Kidney capillary endothelial cell (primary cell): ENCODE results near the gene PPP6R2.
"Not testable (repeated sequence)": the region's sequence is repeated elsewhere in the genome, so short reads cannot be mapped to it uniquely, and the experiment has no call there.

Source experiments
- DNase-seq: peaks from one replicate; pipeline ENCODE4 v3.0.0-alpha.2; 2018; ENCODE audit warnings: low spot score

PPP6R2 gene

DNA sequence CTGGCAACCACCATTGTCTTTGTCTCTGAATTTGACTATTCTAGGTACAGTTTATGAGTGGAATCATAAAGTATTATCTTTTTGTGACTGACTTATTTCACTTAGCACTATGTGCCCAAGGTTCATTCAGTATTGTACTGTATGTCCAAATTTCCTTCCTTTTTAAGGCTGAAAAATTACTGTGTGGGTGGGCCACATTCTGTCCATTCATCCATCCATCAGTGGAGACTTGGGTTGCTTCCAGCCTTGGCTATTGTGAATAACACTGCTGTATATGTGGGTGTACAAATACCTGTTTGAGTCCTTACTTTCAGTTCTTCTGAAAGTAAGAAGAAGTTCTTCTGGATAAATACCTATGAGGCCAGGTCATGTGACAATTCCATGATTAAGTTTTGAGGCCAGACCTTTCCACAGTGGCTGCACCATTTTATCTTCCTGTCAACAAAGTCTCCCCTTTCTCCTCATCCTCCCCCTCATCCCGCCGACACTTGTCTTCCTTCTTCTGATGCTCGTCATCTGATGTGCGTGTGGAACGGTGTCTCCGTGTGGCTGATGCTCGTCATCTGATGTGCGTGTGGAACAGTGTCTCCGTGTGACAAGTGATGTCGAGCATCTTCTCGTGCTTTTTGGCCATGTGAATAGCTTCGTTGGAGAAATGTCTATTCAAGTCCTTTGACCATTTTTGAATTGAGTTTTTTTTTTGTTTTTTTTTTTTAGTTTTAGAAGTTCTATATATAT, 82.2 kb downstream of the PPP6R2 start:
- DNase-seq, result no peak

DNA sequence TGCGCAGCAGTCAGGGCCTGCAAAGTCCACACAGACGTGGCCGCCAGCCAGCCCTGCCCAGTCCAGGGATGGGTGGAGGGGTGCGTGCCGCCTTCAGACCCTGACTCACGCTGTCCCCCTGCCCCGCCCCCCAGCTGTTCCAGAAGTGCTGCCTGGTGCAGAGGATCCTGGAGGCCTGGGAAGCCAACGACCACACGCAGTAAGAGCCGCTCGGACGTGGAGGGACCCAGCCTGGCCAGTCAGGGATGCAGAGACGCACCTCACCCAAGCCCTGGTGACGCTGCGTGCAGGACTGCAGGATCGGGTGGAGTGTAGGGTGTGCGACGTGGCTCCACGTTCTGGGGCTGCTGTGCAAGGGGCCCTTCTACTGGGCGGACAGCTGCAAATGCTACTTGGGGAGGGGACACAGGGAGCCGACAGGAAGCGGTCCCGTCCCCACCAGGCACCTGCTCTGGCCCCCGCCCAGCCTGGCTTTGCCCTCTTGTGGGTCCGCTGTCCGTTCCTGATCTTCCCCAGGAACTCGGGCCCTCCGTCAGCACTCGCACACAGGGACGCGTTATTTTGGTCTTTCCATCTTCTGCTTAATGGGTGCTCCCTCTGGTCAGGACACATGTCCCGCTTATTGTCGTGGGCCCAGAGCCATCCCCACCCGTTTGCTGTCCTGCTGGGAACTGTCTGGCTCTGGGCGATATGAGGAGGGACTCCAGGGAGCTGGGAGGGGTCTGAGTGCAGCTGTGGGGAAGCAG, 89.2 kb downstream of the PPP6R2 start:
- no peak for DNase-seq

DNA sequence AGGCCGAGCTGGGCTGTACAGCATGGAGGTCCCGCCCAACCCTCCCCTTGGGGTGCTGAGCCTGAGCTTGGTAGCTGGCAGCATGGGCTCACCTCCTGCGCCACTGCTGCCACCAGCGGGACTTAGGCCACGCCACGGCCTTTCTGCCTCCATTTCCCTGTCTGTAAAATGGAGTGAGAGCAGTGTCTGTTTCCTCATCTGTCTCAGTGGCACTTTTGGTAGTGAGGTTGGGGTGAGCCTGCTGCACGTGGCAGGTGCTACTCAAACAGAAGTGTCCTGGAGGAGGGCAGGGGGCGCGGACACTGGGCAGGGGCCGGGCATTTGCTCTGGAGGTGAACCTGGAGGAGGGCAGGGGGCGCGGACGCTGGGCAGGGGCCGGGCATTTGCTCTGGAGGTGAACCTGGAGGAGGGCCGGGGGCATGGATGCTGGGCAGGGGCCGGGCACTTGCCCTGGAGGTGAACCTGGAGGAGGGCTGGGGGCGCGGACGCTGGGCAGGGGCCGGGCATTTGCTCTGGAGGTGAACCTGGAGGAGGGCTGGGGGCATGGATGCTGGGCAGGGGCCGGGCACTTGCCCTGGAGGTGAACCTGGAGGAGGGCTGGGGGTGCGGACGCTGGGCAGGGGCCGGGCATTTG, 89.9 kb downstream of the PPP6R2 start:
- not testable (repeated sequence) for DNase-seq

DNA sequence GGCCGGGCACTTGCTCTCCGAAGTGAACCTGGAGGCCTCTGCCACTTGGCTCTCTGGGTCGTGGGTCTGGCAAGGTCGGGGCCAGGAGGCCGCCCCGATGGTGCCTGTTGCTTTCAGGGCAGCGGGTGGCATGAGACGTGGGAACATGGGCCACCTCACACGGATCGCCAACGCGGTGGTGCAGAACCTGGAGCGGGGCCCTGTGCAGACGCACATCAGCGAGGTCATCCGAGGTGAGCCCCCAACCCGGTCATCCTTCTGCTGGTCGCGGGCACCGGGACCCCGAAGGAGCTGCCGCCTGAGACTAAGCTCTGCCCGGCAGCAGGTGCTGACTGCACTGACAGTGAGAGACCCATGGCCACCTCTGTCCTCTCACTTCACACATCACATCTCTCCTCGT, 91.7 kb downstream of the PPP6R2 start:
- no peak for DNase-seq

DNA sequence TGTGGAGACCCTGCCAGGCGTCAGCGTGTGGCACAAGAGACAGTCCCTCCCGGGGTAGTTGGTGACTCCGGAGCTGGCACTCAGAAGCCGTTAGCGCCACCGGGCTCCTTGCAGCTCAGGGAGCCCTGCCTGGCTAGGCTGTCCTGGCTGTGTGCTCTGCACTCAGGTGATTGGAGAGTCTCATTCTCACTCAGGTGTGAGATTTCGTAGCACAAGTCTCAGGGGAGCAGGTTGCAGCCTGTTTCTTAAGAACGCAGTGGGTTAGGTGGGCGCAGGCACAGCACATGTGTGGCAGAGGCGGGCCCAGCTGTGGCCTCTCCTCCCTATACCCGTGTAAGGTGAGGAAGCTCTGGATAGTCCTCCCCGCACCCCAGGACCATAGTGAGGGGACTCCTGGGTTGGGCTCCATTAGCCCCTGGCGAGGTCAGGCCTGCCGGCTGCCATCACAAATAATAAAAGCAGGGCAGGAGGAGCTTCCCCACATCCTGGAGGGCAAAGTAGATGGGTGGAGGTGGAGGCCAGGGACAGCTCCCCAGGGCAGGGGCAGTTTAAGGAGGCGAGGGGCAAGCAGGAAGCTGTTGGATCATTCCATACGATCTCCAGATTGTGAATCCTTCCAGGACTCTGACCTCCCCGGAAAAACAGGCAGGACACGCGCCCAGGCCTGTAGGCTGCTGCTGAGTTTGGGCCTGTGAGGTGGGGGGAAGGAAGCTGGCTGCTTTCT, 92.3 kb downstream of the PPP6R2 start:
- DNase-seq, result no peak

DNA sequence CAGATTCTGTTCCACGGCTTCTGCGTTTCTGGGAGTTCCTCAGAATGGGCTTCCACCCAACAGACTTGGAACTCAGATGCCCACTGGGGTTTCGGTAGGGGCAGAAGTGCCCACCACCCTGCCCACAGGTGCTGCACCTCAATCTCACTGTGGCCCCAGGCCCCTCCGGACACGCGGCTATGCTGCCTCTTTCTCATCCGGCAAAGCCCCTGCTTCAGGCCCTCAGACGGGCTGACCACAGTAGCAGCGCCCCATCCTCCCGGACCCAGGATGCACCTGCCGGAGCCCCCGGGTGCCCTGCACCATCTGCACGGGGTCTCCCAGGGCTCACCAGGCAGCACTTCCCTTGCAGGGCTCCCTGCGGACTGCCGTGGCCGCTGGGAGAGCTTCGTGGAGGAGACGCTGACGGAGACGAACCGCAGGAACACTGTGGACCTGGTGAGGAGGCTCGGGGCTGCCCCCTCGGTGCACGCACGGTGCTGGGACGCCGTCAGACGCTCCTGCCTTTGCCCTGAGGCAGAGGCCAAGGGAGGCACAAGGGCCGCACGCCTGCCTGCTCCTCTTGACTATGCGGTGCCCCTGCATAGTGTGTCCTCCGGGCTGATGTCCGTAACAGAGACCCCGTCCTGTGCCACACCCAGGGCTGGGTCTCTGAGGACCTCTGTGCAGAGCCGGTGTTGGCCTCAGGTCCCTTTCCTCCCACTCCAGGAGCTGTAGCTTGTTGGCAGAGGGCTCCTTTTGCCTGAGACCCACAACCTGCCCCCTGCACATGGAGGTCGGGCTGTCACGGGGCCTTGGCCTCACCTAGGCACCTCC, 93.1 kb downstream of the PPP6R2 start:
- no peak for DNase-seq

DNA sequence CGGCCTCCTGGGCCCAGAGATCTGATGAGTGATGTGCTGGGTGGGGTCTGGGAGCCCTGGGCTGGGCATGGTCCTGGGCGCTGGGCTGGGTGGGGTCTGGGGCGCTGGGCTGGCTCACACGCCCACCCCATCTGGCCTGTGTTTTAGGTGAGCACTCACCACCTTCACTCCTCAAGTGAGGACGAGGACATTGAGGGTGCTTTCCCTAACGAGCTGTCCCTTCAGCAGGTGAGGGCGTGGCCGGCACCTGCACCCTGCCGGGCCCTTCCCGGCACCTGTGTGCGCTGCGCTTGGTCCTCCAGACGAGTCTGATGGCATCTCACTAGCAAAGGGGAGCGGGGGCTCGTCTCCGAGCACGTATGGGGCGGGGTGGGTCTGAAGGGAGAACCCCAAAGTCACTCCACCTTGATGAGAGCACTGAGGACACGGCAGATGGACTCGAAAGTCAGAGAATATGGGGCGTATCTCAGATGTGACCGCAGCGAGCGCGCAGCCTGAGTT, 93.8 kb downstream of the PPP6R2 start:
- DNase-seq, result no peak

DNA sequence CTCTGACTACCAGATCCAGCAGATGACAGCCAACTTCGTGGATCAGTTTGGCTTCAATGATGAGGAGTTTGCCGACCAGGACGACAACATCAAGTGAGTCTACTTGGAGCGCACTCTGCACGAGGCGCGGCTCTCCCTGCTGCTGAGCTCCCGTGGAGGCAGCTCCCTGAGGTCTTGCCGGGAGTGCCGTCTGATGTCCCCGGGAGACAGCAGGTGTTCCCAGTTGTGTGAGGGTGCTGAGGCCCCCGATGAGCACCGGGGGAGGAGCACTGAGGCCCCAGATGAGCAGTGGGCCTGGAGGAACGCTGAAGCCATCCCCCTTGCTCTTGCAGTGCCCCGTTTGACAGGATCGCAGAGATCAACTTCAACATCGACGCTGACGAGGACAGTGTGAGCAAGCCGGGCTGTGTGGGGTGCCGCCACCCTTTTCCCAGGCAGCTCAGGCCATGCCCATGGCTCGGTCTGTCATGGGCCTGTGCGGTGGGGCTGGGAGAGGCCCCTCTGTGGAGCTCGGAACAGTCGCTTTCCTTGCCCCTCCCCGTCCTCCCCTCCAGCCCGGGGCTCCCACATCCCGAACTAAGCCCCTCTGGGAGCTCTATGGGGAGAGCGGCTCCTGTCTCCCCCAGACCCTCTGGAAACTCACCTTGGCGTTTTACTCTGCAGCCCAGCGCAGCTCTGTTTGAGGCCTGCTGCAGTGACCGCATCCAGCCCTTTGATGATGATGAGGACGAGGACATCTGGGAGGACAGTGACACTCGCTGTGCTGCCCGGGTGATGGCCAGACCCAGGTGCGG, 94.6 kb downstream of the PPP6R2 start:
- no peak for DNase-seq

DNA sequence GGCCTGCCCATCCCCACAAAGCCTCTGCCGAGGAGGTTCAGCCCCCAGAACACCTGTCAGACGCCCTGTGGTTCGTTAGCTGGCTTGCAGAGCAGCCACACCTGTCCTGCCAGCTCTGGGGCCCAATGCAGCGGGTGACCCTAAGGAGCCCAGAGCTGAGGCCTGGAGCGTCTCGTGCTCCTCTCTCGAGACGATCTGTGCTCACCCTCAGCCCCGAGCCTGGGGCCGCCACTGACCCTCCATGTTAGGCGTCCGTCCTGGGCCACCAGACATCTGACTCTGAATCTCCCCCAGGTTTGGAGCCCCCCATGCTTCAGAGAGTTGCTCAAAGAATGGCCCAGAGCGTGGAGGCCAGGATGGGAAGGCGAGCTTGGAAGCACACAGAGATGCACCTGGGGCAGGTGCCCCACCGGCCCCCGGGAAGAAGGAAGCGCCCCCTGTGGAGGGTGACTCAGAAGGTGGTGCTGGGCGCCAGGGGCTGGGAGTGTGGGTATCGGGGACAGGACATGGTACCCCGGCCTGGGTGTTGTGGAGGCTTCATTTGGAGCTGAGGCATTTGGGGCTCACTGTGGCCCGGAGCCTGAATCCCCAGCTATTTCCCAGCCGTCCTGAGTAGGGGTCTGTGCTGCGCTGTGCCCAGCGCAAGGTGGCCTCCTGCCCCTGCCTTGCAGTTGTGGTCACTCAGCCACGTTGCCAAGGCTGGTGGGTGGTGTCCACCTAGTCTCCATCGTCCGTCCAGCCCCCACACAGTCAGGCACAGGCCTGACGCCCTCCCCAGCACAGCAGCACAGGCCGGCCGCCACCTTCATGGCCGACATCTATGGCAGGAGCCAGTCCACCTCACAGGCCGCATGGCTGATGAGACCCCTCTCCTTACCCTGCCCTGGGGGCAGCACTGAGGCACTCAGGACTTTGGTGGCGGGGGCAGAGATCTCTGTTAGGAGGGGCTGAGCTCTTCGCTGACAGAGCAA, 95.5 kb downstream of the PPP6R2 start:
- no peak for DNase-seq

DNA sequence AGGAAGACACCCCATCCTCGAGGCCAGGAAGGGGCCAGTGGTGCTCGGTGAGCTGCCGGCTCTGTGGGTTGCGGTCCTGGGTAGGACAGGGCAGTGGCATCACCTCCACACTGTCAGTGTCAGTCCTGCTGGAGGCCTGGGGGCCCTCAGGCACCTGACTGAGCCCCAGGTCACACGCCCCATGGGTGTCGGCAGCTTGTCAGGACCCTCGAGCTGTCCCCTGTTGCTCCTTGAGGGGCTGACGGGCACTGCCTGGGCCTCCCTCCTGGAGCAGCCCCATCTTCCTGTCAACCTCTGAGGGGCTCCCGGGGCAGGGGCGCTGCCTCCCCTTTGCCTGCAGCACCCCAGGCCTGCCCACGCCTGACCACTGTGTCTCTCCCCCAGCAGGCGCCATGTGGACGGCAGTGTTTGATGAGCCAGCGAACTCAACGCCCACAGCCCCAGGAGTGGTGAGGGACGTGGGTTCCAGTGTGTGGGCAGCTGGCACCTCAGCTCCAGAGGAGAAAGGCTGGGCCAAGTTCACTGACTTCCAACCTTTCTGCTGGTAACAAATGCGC, 96.3 kb downstream of the PPP6R2 start:
- no peak for DNase-seq

DNA sequence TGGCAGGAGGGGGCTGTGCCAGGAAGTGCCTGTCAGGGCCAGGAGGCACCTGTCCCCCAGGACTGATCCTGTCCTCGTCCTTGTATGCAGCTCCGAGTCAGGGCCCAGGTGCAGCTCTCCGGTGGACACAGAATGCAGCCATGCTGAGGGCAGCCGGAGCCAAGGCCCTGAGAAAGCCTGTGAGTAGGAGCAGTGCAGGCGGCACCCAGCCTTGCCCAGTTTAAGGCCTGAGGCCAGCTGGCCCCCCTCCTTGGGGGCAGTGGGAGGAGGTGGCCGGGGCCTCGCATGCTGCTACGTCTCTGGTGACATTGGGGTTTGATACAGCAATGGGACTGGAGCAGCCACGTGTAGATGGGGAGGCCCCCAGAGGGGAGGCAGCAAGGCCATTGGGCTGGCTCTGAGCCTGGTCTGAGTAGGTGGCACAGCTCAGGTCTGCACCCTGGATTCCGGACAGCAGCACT, 96.8 kb downstream of the PPP6R2 start:
- DNase-seq, result no peak

DNA sequence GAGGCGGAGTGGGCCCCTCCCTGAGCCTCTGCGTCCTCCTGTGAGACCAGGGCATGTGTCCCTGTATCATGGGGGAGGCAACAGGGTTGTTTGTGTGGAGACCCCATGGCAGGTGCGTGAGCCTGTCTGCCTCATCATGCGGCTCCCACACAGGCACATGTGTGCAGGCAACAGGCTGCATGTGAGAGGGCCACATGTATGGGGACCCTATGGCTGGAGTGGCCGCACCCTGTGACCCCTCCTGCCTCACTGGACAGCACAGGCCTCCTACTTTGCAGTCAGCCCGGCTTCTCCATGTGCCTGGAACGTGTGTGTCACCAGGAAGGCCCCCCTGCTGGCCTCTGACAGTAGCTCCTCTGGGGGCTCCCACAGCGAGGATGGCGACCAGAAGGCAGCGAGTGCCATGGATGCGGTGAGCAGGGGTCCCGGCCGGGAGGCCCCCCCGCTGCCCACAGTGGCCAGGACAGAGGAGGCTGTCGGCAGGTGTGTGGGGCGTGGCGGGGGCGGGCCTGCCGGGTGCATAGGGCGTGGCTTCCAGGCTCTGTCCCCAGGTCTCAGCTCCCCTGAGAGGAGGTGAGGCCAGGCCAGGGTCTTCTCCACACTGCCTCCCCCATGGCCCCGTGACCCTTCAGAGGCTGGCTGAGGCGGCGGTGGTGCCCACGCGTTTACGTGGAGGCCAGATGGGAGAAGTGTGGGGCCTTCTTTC, 97.6 kb downstream of the PPP6R2 start:
- DNase-seq, result no peak

DNA sequence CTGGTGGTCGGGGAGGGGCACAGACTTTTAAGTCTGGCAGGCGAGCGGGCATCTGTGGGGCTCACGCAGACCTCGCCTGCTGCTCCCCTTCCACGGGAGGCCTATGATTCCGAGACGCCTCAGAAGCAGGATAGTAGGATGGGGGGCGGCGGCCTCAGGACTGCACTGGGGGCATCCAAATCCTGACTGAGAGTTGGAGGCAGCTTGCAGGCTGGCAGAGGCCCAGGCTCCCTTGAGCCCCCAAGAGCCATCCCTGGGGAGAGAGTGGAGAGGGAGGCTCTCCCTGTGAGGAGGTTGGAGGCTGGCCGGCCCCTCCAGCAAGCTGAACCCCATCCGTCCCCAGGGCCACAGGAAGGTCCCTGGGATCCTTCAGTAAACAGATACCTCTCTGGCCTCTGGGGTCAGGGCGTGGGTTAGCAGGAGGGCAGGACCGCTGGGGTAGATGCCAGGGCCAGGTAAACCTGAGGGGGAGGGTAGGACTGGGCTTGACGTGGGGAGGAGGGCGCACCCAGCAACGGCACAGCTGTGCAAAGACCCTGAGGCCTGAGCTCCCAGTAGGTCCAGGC, 98.4 kb downstream of the PPP6R2 start:
- DNase-seq, result no peak

DNA sequence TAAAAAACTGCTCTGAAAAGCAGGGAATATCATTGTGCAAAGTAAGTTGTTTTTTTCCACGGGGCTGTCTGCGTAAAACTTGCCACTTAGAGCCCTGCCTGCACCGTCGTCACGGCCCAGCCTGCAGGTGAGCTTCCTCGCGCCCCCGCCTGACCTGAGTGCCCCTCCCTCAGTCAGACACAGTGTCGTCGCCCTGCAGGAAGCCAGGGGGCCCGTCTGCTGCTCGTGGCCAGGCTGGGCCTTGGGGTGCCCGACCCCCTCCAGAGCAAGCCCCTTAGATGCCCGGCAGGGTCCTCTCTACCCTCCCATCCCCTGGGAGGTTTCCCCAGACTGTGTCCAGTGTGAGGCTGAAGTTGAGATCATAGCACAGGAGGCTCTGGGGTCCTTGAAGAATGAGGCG, 100.1 kb downstream of the PPP6R2 start:
- DNase-seq, result no peak

DNA sequence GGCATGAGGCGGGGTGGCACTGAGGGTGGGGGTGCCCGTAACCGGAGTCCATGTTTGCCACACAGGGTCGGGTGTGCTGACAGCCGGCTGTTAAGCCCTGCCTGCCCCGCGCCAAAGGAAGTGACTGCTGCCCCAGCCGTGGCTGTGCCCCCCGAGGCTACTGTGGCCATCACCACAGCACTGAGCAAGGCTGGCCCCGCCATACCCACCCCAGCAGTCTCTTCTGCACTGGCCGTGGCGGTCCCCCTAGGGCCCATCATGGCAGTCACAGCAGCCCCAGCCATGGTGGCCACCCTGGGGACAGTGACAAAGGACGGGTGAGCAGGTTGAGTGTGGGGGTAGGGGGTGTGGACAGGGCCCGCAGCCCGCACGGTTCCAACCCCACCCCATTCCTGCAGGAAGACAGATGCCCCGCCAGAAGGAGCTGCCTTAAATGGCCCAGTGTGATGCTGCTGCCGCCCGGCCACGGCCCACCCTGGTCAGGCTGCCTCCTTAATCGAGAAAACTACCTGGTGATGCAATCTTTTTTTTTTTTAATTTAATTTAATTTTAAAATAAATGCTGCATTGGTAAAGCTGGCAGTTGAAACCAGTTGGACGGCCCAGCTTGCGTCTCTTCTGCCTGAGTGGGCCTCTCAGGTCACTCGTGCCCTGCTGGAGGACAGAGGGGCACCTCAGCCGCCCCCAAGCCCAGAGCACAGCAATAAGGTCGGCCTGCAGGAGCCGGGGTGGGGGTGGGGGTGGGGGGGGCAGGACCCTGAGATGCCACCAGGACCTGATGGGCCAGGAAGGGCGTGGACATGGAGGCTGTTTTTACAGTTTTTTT, 100.9 kb downstream of the PPP6R2 start:
- no peak for DNase-seq

DNA sequence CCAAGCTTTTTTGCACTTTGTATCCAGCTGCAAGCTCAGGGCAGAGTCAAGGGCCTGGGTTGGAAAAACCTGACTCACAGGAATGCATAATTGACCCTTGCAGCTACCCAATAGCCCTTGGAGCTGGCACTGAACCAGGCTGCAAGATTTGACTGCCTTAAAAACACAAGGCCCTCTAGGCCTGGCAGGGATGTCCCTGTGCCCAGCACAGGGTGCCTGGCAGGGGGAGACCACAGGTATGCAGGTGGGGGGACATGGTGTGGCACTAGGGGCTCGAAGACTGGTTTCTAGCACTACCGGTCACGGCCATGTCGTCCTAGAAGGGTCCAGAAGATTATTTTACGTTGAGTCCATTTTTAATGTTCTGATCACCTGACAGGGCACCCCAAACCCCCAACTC, 101.5 kb downstream of the PPP6R2 start:
- DNase-seq, result peak; percentile 7
